Stomach (tissue), 9 donors: Measurements from ENCODE around the gene KLHL29. TPM values are rescaled to one million over a fixed set of nuclear protein-coding genes. Genes with fewer than 3 reads are reported as not detected.

ENCODE experiments used
- DNase-seq, 2 donors: peaks; one replicate each; pipeline versions ENCODE4 v3.0.0 to v3.0.0-alpha.2; 2013 to 2019
- H3K27ac ChIP-seq, 5 donors: fragments of 200-600 bp in 4 of 5; sonication (generic) in 4 of 5; one replicate each; pipeline ENCODE4 v1.5.1; 2013 to 2019; ENCODE audit warnings: mild to moderate bottlenecking in 1 of 5, moderate library complexity in 1 of 5
- H3K27me3 ChIP-seq, 3 donors: fragments of 200-600 bp; sonication (generic); one replicate each; pipeline ENCODE4 v1.5.1; 2017 to 2019; ENCODE audit warnings: mixed run types in 1 of 3
- H3K36me3 ChIP-seq, 4 donors: fragments of 200-600 bp; sonication (generic); 1 replicate in 3 of 4; 2 replicates in 1 of 4; pipeline ENCODE4 v1.5.1; 2016 to 2019
- H3K4me1 ChIP-seq, 4 donors: fragments of 200-600 bp; sonication (generic); one replicate each; pipeline ENCODE4 v1.5.1; 2016 to 2019
- H3K4me3 ChIP-seq, 4 donors: fragments of 200-600 bp; sonication (generic) in 3 of 4; one replicate each; pipeline ENCODE4 v1.5.1; 2016 to 2019; ENCODE audit warnings: mild to moderate bottlenecking in 1 of 4
- H3K9me3 ChIP-seq, 4 donors: fragments of 200-600 bp; sonication (generic); one replicate each; pipeline ENCODE4 v1.5.1; 2016 to 2019
- EP300 ChIP-seq: sonication (generic); formaldehyde crosslinking; IDR thresholded peaks from one replicate; pipeline ENCODE4 v1.6.1; 2017; ENCODE audit warnings: antibody characterized with exemption
- POLR2A ChIP-seq, 4 donors: fragments of 450-650 bp; IDR thresholded peaks; one replicate each; pipeline ENCODE4 v1.6.1; 2016; ENCODE audit warnings: antibody characterized with exemption in 4 of 4, control low read depth in 2 of 4, mild to moderate bottlenecking in 1 of 4, moderate library complexity in 1 of 4
- POLR2AphosphoS5 ChIP-seq, 3 donors: sonication (generic); formaldehyde crosslinking; IDR thresholded peaks; one replicate each; pipeline ENCODE4 v1.6.1; 2016; ENCODE audit warnings: antibody characterized with exemption in 3 of 3
- WGBS, 5 donors: extraction: QIAGEN DNeasy Blood & Tissue Kit in 3 of 5; methylation state at CpG; one replicate each; pipeline versions ENCODE4 v1.1.5 to v1.1.7; 2013 to 2018; 5-methylcytosine and 5-hydroxymethylcytosine counted together
- intact Hi-C: fragments of 100-400 bp; cut with DNase I; formaldehyde crosslinking; loops from one replicate; pipeline ENCODE4 v1.15.1; 2023; ENCODE audit warnings: low total_unique reads
- polyA plus RNA-seq, 3 donors: library from polyadenylated mRNA; stranded (reverse); fragments of 200-250 nt; gene quantifications; one replicate each; pipeline ENCODE4 v1.2.3, GENCODE V29; 2013
- total RNA-seq, 5 donors: library from RNA; depleted of rRNA; stranded (reverse); fragments of >200 nt; gene quantifications; one replicate each; pipeline versions ENCODE4 v1.1.0 to v1.2.3, GENCODE V29; 2014 to 2016
- TF ChIP-seq, protein P1 (sequence below), 7 experiments: fragments of 450-650 bp in 4 of 7; fragments of 200-600 bp in 3 of 7; sonication (generic) in 3 of 7; IDR thresholded peaks; one replicate each; pipeline ENCODE4 v1.5.1; 2016 to 2019; ENCODE audit warnings: antibody characterized with exemption in 7 of 7, control low read depth in 2 of 7, mild to moderate bottlenecking in 1 of 7
- donor health status: healthy with polysubstance abuse.
- donor health status: Bipolar disorder and iron deficiency.
- donor health status: healthy.

KLHL29 gene
- total and polyA plus RNA-seq, 8 donors: under 0.01 to 6.6 (median 1.3) TPM

DNA sequence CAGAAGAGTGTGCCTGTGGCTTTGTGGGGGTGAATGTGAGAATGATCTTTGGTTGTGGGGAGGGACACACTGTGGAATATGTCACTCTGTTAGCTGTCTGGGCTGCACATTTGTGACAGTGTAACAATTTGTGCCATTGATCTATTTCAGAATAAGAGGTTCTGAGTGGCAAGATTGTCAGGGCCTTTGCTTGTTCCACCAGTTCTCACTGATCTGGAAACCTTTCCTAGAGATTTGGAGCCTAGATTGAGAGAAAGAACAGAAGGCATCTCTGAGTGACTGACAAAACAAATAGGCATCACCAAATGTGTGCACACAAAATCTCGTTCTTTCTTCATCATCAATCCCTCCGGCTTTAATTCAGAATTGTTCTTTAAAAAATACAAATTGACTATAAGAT lies 153.6 kb downstream of the KLHL29 start:
- Histone ChIP-seq H3K4me1 (peaks cover 0 to 28% (median 4%) of the 10 kb centered on the region in 4 donors), H3K4me3 (no peak overlapping the region), H3K9me3 (no peaks in the 10 kb centered on the region), H3K27me3 (no peaks in the 10 kb centered on the region), H3K36me3 (no peaks in the 10 kb centered on the region), H3K27ac (peak overlapping the region in 1 of 5 donors; percentile 26)
- TF ChIP-seq POLR2A (IDR thresholded peaks at IDR 0.05): no peak
- TF ChIP-seq, protein P1, sequence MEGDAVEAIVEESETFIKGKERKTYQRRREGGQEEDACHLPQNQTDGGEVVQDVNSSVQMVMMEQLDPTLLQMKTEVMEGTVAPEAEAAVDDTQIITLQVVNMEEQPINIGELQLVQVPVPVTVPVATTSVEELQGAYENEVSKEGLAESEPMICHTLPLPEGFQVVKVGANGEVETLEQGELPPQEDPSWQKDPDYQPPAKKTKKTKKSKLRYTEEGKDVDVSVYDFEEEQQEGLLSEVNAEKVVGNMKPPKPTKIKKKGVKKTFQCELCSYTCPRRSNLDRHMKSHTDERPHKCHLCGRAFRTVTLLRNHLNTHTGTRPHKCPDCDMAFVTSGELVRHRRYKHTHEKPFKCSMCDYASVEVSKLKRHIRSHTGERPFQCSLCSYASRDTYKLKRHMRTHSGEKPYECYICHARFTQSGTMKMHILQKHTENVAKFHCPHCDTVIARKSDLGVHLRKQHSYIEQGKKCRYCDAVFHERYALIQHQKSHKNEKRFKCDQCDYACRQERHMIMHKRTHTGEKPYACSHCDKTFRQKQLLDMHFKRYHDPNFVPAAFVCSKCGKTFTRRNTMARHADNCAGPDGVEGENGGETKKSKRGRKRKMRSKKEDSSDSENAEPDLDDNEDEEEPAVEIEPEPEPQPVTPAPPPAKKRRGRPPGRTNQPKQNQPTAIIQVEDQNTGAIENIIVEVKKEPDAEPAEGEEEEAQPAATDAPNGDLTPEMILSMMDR (IDR thresholded peaks at IDR 0.05): no peak
- no peak for TF ChIP-seq EP300
- no peak for TF ChIP-seq POLR2AphosphoS5 (IDR thresholded peaks at IDR 0.05)
- no peak for DNase-seq
- 82 to 86% (median 85%) methylated on average over 2 of the region's 2 CpGs for WGBS, 5 donors
- intact Hi-C loops: no loop called here

DNA sequence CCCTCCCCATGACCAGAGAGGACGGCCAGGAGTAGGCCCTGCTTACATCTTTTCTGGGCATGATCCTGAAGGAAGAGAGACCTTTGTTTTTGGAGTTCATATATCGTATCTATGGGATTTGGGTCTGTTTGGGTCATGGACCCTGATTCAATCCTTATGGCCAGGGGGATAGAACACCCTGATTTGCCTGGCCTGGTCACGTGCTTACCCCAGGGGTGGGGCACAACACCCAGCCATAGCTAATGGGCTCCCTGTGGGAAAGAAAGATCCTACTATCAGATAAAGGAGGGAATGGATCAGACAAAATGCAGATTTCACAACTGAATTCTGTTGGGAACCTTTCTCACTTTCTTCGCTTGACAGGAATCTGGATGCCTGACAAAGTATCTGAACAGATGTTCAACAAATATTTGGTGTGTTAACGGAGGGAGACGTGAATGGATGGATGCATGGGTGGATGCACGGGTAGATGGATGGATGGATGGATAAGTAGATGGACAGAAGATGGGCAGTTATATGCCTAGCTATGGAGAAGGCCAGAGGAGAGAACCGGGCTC lies 155.9 kb downstream of the KLHL29 start:
- H3K27ac ChIP-seq: peak overlapping the region in 1 of 5 donors; percentile 47
- DNase-seq: no peak
- TF ChIP-seq EP300 (no peak), POLR2AphosphoS5 (IDR thresholded peaks at IDR 0.05) (no peak), POLR2A (IDR thresholded peaks at IDR 0.05) (no peak)
- TF ChIP-seq, protein P1 (IDR thresholded peaks at IDR 0.05): no peak

DNA sequence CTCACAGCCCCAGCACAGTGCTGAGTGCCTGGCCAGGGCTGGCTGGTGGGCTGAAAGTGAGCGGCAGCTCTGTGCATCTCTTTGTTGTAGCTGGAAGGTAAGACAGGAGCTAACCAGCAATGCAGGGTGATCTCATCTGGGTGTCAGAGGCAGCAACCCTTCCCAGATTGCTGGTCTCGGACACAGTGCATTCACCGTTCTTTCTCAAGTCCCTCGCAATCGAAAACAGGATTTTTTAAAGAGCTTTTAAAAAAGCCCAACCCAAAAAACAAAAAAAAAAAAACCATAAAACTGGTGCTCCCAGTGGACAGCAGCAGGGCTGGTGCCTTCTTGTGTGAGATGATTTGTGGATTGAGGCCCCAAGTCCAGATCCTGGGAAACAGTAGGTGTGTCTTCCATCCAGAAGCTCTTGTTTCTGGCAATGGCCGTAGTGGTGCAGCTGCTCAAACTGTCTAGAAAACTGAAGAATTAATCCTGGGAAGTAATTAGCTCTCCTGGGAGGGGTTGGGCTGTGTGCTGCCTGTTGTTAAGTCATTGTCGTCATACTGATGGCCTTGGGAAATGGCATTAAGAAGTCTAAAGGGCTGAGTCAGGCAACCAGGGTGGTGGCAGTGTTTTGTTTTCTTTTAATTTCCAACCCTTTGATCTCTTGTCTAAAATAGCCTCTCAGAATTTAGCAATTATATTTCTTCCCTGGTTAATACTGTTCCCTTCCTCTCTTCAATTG lies 156.7 kb downstream of the KLHL29 start:
- Histone ChIP-seq H3K27me3 (no peaks in the 10 kb centered on the region), H3K9me3 (no peaks in the 10 kb centered on the region), H3K27ac (peak overlapping the region in 1 of 5 donors; percentile 47), H3K4me3 (no peak overlapping the region), H3K4me1 (peaks cover 0 to 31% (median 10%) of the 10 kb centered on the region in 4 donors), H3K36me3 (no peaks in the 10 kb centered on the region)
- peak in 1 of 2 donors; percentile 68 for DNase-seq
- no peak for TF ChIP-seq POLR2A (IDR thresholded peaks at IDR 0.05)
- TF ChIP-seq, protein P1 (IDR thresholded peaks at IDR 0.05): no peak
- TF ChIP-seq POLR2AphosphoS5 (IDR thresholded peaks at IDR 0.05): no peak
- TF ChIP-seq EP300: no peak
- intact Hi-C loops: no loop called here
- WGBS, 5 donors: 67 to 80% (median 77%) methylated on average over 7 of the region's 7 CpGs

More for the DNA sequence above, 155.9 kb downstream of the KLHL29 start:
- WGBS, 5 donors: 80 to 88% (median 83%) methylated on average over 8 of the region's 8 CpGs
- intact Hi-C loops: no loop called here
- Histone ChIP-seq H3K4me3 (no peak overlapping the region), H3K4me1 (peaks cover 0 to 31% (median 8%) of the 10 kb centered on the region in 4 donors), H3K9me3 (no peaks in the 10 kb centered on the region), H3K36me3 (no peaks in the 10 kb centered on the region), H3K27me3 (no peaks in the 10 kb centered on the region)

DNA sequence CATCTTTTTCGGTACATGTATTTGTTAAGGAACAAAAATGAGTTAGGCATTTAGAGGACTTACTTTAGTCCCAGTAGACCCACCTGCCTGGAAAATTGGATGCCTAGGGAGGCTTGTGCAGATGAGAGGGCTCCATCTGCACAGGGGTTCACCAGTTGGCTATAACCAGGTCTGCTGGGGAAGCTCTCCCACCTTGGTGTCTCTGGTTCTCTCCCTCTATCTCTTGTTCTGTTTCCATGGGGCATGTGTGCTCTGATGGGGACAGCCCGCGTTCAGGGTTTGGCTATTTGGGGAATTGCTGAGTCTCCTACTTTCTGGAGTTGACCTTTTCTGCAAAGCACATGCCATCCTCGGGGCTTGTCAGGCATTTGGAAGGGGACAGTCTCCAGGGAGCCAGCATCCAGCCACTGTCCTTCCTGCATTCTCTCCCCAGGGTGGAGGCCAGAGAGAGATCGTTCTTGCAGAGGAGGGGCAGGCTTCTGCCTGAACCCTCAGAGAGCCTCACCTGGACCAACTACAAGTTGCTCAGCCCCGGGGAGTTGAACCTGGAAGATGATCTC lies 157.3 kb downstream of the KLHL29 start:
- H3K36me3 ChIP-seq: no peaks in the 10 kb centered on the region
- H3K27me3 ChIP-seq: no peaks in the 10 kb centered on the region
- no peak for TF ChIP-seq POLR2A (IDR thresholded peaks at IDR 0.05)
- TF ChIP-seq EP300: no peak
- TF ChIP-seq, protein P1 (IDR thresholded peaks at IDR 0.05): no peak
- no peak for TF ChIP-seq POLR2AphosphoS5 (IDR thresholded peaks at IDR 0.05)
- peaks cover 0 to 27% (median 10%) of the 10 kb centered on the region in 4 donors for H3K4me1 ChIP-seq
- intact Hi-C loops: no loop called here
- 60 to 84% (median 79%) methylated on average over 5 to 6 of the region's 6 CpGs for WGBS, 5 donors
- DNase-seq: no peak
- peak overlapping the region in 1 of 5 donors; percentile 47 for H3K27ac ChIP-seq
- H3K9me3 ChIP-seq: no peaks in the 10 kb centered on the region
- H3K4me3 ChIP-seq: no peak overlapping the region
